Measurements from ENCODE around the gene E2F4.

- no peak for TF ChIP-seq CTCF (conservative IDR thresholded peaks at IDR 0.05; ENCODE audit: low read depth, low read length)
- no peak for TF ChIP-seq EZH2 (IDR thresholded peaks at IDR 0.05; ENCODE audit: borderline replicate concordance, low read depth, low read length, poor library complexity, severe bottlenecking)
These were observed 4.9 kb downstream of the E2F4 start for GRCh38 chr16:67196881-67197280.

All from A673 (cell line).